Panc1 (cell line): ENCODE results near the gene UBXN11. TPM values are rescaled to one million over a fixed set of nuclear protein-coding genes. Genes with fewer than 3 reads are reported as not detected.
A peak's percentile ranks its signal among the peaks of the same experiment; 100 is the strongest.

ENCODE experiments used
- ATAC-seq: fragments of 200-7000 bp; cut with Tn5 transposase; 2 replicates; pipeline ENCODE4 v1.9.1; 2020; ENCODE audit warnings: mild to moderate bottlenecking, moderate library complexity
- BruUV-seq: library from RNA; stranded (reverse); fragments of 400-500 nt; replicated peaks from 2 replicates; lab custom pipeline; 2021; lab: Mats Ljungman, UMichigan
- CTCF ChIA-PET: fragments of 300-600 bp; sonication (Branson Sonifier 250); formaldehyde crosslinking; loops from one replicate; lab custom pipeline; 2022; ENCODE audit warnings: antibody characterized with exemption; lab: Charles Lee
- POLR2A ChIA-PET: fragments of 300-600 bp; sonication (Branson Sonifier 250); formaldehyde crosslinking; loops from one replicate; lab custom pipeline; 2022; ENCODE audit warnings: antibody characterized with exemption; lab: Charles Lee
- DNase-seq: peaks from one replicate; pipeline ENCODE4 v3.0.0-alpha.2; 2010; ENCODE audit warnings: low read depth, low spot score
- H3K27ac ChIP-seq: 2 replicates; pipeline ENCODE4 v1.5.1; 2011; ENCODE audit warnings: mild to moderate bottlenecking, low read length, inconsistent platforms
- H3K27me3 ChIP-seq: fragments of 200-500 bp; sonication (Bioruptor generic); 2 replicates; pipeline ENCODE4 v1.6.0; 2014; ENCODE audit warnings: low read length, inconsistent platforms; ENCODE audit not compliant: control insufficient read depth, insufficient read depth
- H3K36me3 ChIP-seq: fragments of 200-500 bp; sonication (Bioruptor generic); 2 replicates; pipeline ENCODE4 v1.5.1; 2014; ENCODE audit warnings: inconsistent platforms, mild to moderate bottlenecking, low read length, moderate library complexity; ENCODE audit not compliant: control insufficient read depth, insufficient read depth
- H3K4me1 ChIP-seq: 2 replicates; pipeline ENCODE4 v1.5.1; 2011; ENCODE audit warnings: inconsistent platforms, mild to moderate bottlenecking, low read length, moderate library complexity; ENCODE audit not compliant: control insufficient read depth, insufficient read depth
- H3K4me3 ChIP-seq, 2 experiments: 2 replicates each; pipeline ENCODE4 v1.5.1; 2011 to 2012; ENCODE audit warnings: low read depth in 2 of 2, low read length in 2 of 2, mild to moderate bottlenecking in 2 of 2, inconsistent platforms in 1 of 2, moderate library complexity in 1 of 2
- H3K9me3 ChIP-seq: fragments of 200-500 bp; sonication (Bioruptor generic); 2 replicates; pipeline ENCODE4 v1.5.1; 2014; ENCODE audit warnings: low read depth, mild to moderate bottlenecking, inconsistent platforms, low read length, moderate library complexity; ENCODE audit not compliant: control insufficient read depth, insufficient read depth
- CTCF ChIP-seq: fragments of 450-650 bp; IDR thresholded peaks from 2 replicates; pipeline ENCODE4 v1.5.1; 2017; ENCODE audit warnings: mild to moderate bottlenecking
- POLR2AphosphoS5 ChIP-seq: IDR thresholded peaks from 2 replicates; pipeline ENCODE4 v1.6.1; 2012; ENCODE audit warnings: mild to moderate bottlenecking, low read depth, low read length, moderate library complexity
- REST ChIP-seq, 2 experiments: IDR thresholded peaks; 2 replicates each; pipeline ENCODE4 v1.6.1; 2011 to 2012; ENCODE audit warnings: low read depth in 2 of 2, control low read depth in 1 of 2, low read length in 1 of 2, mild to moderate bottlenecking in 1 of 2, moderate library complexity in 1 of 2; ENCODE audit not compliant: insufficient read depth in 1 of 2
- SIN3A ChIP-seq: IDR thresholded peaks from 2 replicates; pipeline ENCODE4 v1.6.1; 2012; ENCODE audit warnings: low read depth, mild to moderate bottlenecking, low read length, moderate library complexity, borderline replicate concordance; ENCODE audit not compliant: insufficient read depth
- TCF7L2 ChIP-seq: IDR thresholded peaks from 2 replicates; pipeline ENCODE4 v1.6.1; 2011; ENCODE audit warnings: mild to moderate bottlenecking, low read depth, low read length, inconsistent platforms
- in situ Hi-C: cut with HindIII; loops from 2 replicates; pipeline ENCODE4 v1.10.0; 2016; ENCODE audit warnings: low sequenced_read_pairs, low pct_unique_long_range_greater_than_20kb
- intact Hi-C: fragments of 100-400 bp; cut with micrococcal nuclease; formaldehyde crosslinking; loops from one replicate; pipeline ENCODE4 v1.10.0; 2022; ENCODE audit not compliant: unreplicated experiment
- total RNA-seq: library from RNA; stranded (reverse); gene quantifications from one replicate; pipeline ENCODE4 v1.2.1, GENCODE V29; 2021; ENCODE audit not compliant: unreplicated experiment

Gene UBXN11
- total RNA-seq, 1 experiment from 2014 or later, result 23.7 TPM

GRCh38 chr1:26234644-26235370 is 71.6 kb downstream of the UBXN11 start:
- Histone ChIP-seq H3K27ac (peak overlapping the region; percentile 98), H3K4me3 (peak overlapping the region; percentile 95), H3K36me3 (peaks cover 3% of the 10 kb centered on the region), H3K9me3 (no peaks in the 10 kb centered on the region), H3K27me3 (no peaks in the 10 kb centered on the region), H3K4me1 (peaks cover 28% of the 10 kb centered on the region)
- DNase-seq (peak; percentile 17), ATAC-seq (no peak)
- CTCF ChIA-PET, result interaction anchor here (0.5 to 2.2 kb wide), 9 partner anchors 11 to 198 kb away, joined by 3 to 10 read pairs (median 5); partner anchors contain the start of genes CATSPER4, CNKSR1 and ZNF593
- no TSS peak for BruUV-seq
- POLR2A ChIA-PET, result interaction anchor here (0.6 to 0.7 kb wide), 3 partner anchors 12 to 213 kb away, joined by 3 to 6 read pairs (median 3); no protein-coding TSS in a partner anchor
- in situ Hi-C loops, result no loop called here
- TF ChIP-seq POLR2AphosphoS5 (no peak), SIN3A (no peak), REST (IDR thresholded peaks at IDR 0.05; ENCODE audit: insufficient read depth in 1 of 2, low read depth in 2 of 2, low read length in 1 of 2) (no peak), TCF7L2 (no peak), CTCF (no peak)
- intact Hi-C loops, result no loop called here

GRCh38 chr1:26233903-26234643 is 72.4 kb downstream of the UBXN11 start, which contains the start of gene CEP85:
Gene CEP85, plus strand, starts transcription at chr1:26234200. Its CDS starts 5,584 bp downstream, at chr1:26239784.
- peaks cover 28% of the 10 kb centered on the region for H3K4me1 ChIP-seq
- CTCF ChIA-PET, result interaction anchor here (0.6 to 2.2 kb wide), 11 partner anchors 14 to 198 kb away, joined by 3 to 10 read pairs (median 5); partner anchors contain the start of genes CATSPER4, CNKSR1 and ZNF593
- intact Hi-C loops (no loop called here), in situ Hi-C loops (no loop called here)
- peak within 1 kb of the TSS; percentile 98 for H3K27ac ChIP-seq
- no peaks in the 10 kb centered on the region for H3K9me3 ChIP-seq
- TF ChIP-seq REST (IDR thresholded peaks at IDR 0.05; ENCODE audit: insufficient read depth in 1 of 2, low read depth in 2 of 2, low read length in 1 of 2) (no peak), TCF7L2 (no peak), SIN3A (peak; percentile 83; the same call in 1 of the 2 replicates), CTCF (peak; percentile 95), POLR2AphosphoS5 (peak; percentile 99)
- POLR2A ChIA-PET, result interaction anchor here (0.6 to 0.7 kb wide), 2 partner anchors 211 to 214 kb away, joined by 3 read pairs; no protein-coding TSS in a partner anchor
- no peaks in the 10 kb centered on the region for H3K27me3 ChIP-seq
- ATAC-seq (peak; percentile 99), DNase-seq (peak; percentile 96)
- peak within 1 kb of the TSS; percentile 95 for H3K4me3 ChIP-seq
- BruUV-seq, result TSS peak; percentile 78
- H3K36me3 ChIP-seq, result peaks cover 2% of the 10 kb centered on the region; the same call in 1 of the 2 replicates
